ENCODE measurements around the gene KLK11. TPM values are rescaled to one million over a fixed set of nuclear protein-coding genes. Genes with fewer than 3 reads are reported as not detected.

The KLK11 gene
- total RNA-seq, 2 donors from 2014 or later = 18.4 to 44.8 TPM

- no peaks in the 10 kb centered on the region for H3K4me1 ChIP-seq
- H3K27ac ChIP-seq = no peak overlapping the region
- WGBS, 2 donors = 54 to 56% methylated on average over 4 of the region's 4 CpGs
- intact Hi-C loops (cut with DNase I) = no loop called here
- no peak for DNase-seq
- H3K9me3 ChIP-seq = no peaks in the 10 kb centered on the region
- no peaks in the 10 kb centered on the region for H3K36me3 ChIP-seq (replicated peaks in 1 of 2; ENCODE audit: insufficient read depth in 1 of 2, low read depth in 2 of 2)
- no peak overlapping the region for H3K4me3 ChIP-seq
- no peak for ATAC-seq
- no peak for TF ChIP-seq POLR2A (IDR thresholded peaks at IDR 0.05)
- TF ChIP-seq CTCF (IDR thresholded peaks at IDR 0.05) = no peak
- H3K27me3 ChIP-seq = peaks cover 0 to 3% of the 10 kb centered on the region in 2 donors
These were observed 16.2 kb downstream of the KLK11 start for GRCh38 chr19:51010066-51010795.

GRCh38 chr19:51009061-51009891, 17.1 kb downstream of the KLK11 start:
- Histone ChIP-seq H3K27me3 (peaks cover 0 to 1% of the 10 kb centered on the region in 2 donors), H3K4me1 (no peaks in the 10 kb centered on the region), H3K27ac (no peak overlapping the region), H3K36me3 (replicated peaks in 1 of 2; ENCODE audit: insufficient read depth in 1 of 2, low read depth in 2 of 2) (no peaks in the 10 kb centered on the region), H3K4me3 (no peak overlapping the region), H3K9me3 (no peaks in the 10 kb centered on the region)
- 42 to 59% methylated on average over 6 to 19 of the region's 19 CpGs for WGBS, 2 donors
- ATAC-seq (no peak), DNase-seq (no peak)
- no peak for TF ChIP-seq POLR2A (IDR thresholded peaks at IDR 0.05)
- TF ChIP-seq CTCF (IDR thresholded peaks at IDR 0.05) = no peak
- intact Hi-C loops (cut with DNase I) = no loop called here

- TF ChIP-seq CTCF (IDR thresholded peaks at IDR 0.05) = no peak
- TF ChIP-seq POLR2A (IDR thresholded peaks at IDR 0.05) = no peak
- H3K27ac ChIP-seq = no peak overlapping the region
- no peaks in the 10 kb centered on the region for H3K4me1 ChIP-seq
- H3K9me3 ChIP-seq = no peaks in the 10 kb centered on the region
- no peak overlapping the region for H3K4me3 ChIP-seq
- 60 to 63% methylated on average over 3 of the region's 3 CpGs for WGBS, 2 donors
- no peaks in the 10 kb centered on the region for H3K36me3 ChIP-seq (replicated peaks in 1 of 2; ENCODE audit: insufficient read depth in 1 of 2, low read depth in 2 of 2)
- DNase-seq (no peak), ATAC-seq (no peak)
- intact Hi-C loops (cut with DNase I) = no loop called here
- no peaks in the 10 kb centered on the region for H3K27me3 ChIP-seq
These were observed 18.9 kb downstream of the KLK11 start for GRCh38 chr19:51007488-51007887.

- DNase-seq = no peak
- WGBS, 2 donors = 30 to 31% methylated on average over 7 to 8 of the region's 8 CpGs
- TF ChIP-seq CTCF (IDR thresholded peaks at IDR 0.05) = no peak
- TF ChIP-seq POLR2A (IDR thresholded peaks at IDR 0.05) = no peak
- Histone ChIP-seq H3K27ac (no peak overlapping the region), H3K36me3 (replicated peaks in 1 of 2; ENCODE audit: insufficient read depth in 1 of 2, low read depth in 2 of 2) (no peaks in the 10 kb centered on the region), H3K4me1 (no peaks in the 10 kb centered on the region), H3K4me3 (no peak overlapping the region), H3K27me3 (no peaks in the 10 kb centered on the region), H3K9me3 (no peaks in the 10 kb centered on the region)
- intact Hi-C loops (cut with DNase I) = no loop called here
- ATAC-seq = no peak
These were observed 20.0 kb downstream of the KLK11 start for GRCh38 chr19:51006406-51006805.
